Measurements from ENCODE around the gene CTNNA1.

GRCh38 chr5:138968601-138969000 is 215.4 kb downstream of the CTNNA1 start:
- TF ChIP-seq ZFP3 (CRISPR knock-in tag; IDR thresholded peaks at IDR 0.05), result no peak
- TF ChIP-seq ZNF70 (CRISPR knock-in tag; IDR thresholded peaks at IDR 0.05), result no peak
- TF ChIP-seq RARB (CRISPR knock-in tag; IDR thresholded peaks at IDR 0.05), result no peak
- TF ChIP-seq ZC3H10 (CRISPR knock-in tag; IDR thresholded peaks at IDR 0.05), result no peak
- no peak for TF ChIP-seq TOX (CRISPR knock-in tag; IDR thresholded peaks at IDR 0.05; ENCODE audit: borderline replicate concordance)
- no peak for TF ChIP-seq TCF4 (CRISPR knock-in tag; IDR thresholded peaks at IDR 0.05; ENCODE audit: borderline replicate concordance)
- no peak for TF ChIP-seq ARNTL (CRISPR knock-in tag; IDR thresholded peaks at IDR 0.05; ENCODE audit: borderline replicate concordance, low read depth)
- no peak for TF ChIP-seq SNAI2 (CRISPR knock-in tag; IDR thresholded peaks at IDR 0.05)
- TF ChIP-seq OSR1 (CRISPR knock-in tag; IDR thresholded peaks at IDR 0.05), result no peak

Data from SK-N-SH treated with all-trans-retinoic acid at 6 μM for 48 hours (cell line).